Tibial nerve (tissue), 4 donors: Measurements from ENCODE around the gene TMEM247.

Experiments
- CTCF ChIP-seq, 5 experiments: fragments of 200-600 bp in 3 of 5; fragments of 450-650 bp in 2 of 5; sonication (generic) in 3 of 5; IDR thresholded peaks; one replicate each; pipeline ENCODE4 v1.5.1; 2016 to 2019; ENCODE audit warnings: antibody characterized with exemption in 5 of 5, mild to moderate bottlenecking in 3 of 5, moderate library complexity in 2 of 5
- EP300 ChIP-seq, 2 donors: sonication (generic); formaldehyde crosslinking; IDR thresholded peaks; one replicate each; pipeline ENCODE4 v1.6.1; 2017; ENCODE audit warnings: antibody characterized with exemption in 2 of 2, mild to moderate bottlenecking in 1 of 2
- POLR2A ChIP-seq, 2 donors: fragments of 450-650 bp; IDR thresholded peaks; one replicate each; pipeline ENCODE4 v1.6.1; 2017; ENCODE audit warnings: antibody characterized with exemption in 2 of 2, mild to moderate bottlenecking in 2 of 2, moderate library complexity in 2 of 2

GRCh38 chr2:46510598-46511177, 31.3 kb downstream of the TMEM247 start:
- TF ChIP-seq CTCF (IDR thresholded peaks at IDR 0.05) (no peak), POLR2A (IDR thresholded peaks at IDR 0.05) (no peak), EP300 (IDR thresholded peaks at IDR 0.05) (no peak)
